Measurements from ENCODE around the gene NME4. TPM values are rescaled to one million over a fixed set of nuclear protein-coding genes. Genes with fewer than 3 reads are reported as not detected.

NME4 gene
- total RNA-seq, 2 experiments from 2014 or later: 5.2 to 6.8 TPM

- no peak overlapping the region for H3K27ac Mint-ChIP-seq
These were observed 32.2 kb upstream of the NME4 start for GRCh38 chr16:364595-365491.

DNA sequence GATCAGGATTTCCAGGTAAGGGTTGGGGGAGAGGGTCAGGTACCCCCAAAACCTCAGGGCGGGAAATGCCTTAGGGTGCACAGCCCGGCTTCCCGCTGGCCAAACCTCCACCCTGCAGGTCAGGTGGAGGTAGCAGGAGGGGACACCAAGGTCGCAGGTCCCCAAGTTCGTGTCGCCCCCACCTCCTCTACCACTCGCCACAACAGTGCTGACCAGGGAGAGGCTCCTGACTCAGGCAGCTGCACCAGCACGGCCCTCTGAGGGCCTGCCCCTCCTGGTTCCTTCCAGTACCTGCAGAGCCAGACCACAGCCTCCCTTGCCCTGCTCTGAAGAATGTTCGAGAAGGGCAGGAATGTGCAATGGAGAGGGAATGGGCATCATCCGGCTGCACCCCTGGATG is 30.5 kb upstream of the NME4 start:
- H3K4me1 Mint-ChIP-seq (ENCODE audit: low read depth): peaks cover 24% of the 10 kb centered on the region
- ChIA-PET POLR2A (no interaction called here), CTCF (interaction anchor here (2.1 kb wide), 1 partner anchor 260 kb away, joined by 4 read pairs; no protein-coding TSS in a partner anchor)
- no peak overlapping the region for H3K4me3 Mint-ChIP-seq
- no peaks in the 10 kb centered on the region for H3K27me3 Mint-ChIP-seq (ENCODE audit: low read depth)
- DNase-seq (no peak), ATAC-seq (no peak)
- H3K36me3 Mint-ChIP-seq (ENCODE audit: low read depth): peaks cover 23% of the 10 kb centered on the region
- no peaks in the 10 kb centered on the region for H3K9me3 Mint-ChIP-seq (ENCODE audit: insufficient read depth)
- no peak overlapping the region for H3K27ac Mint-ChIP-seq

More at GRCh38 chr16:364595-365491, 32.2 kb upstream of the NME4 start:
- Mint-ChIP-seq H3K27me3 (ENCODE audit: low read depth) (no peaks in the 10 kb centered on the region), H3K9me3 (ENCODE audit: insufficient read depth) (no peaks in the 10 kb centered on the region), H3K4me3 (no peak overlapping the region), H3K36me3 (ENCODE audit: low read depth) (peaks cover 19% of the 10 kb centered on the region), H3K4me1 (ENCODE audit: low read depth) (peaks cover 15% of the 10 kb centered on the region)
- DNase-seq (no peak), ATAC-seq (no peak)
- CTCF ChIA-PET: interaction anchor here (0.8 to 2.1 kb wide), 2 partner anchors 247 to 258 kb away, joined by 3 to 4 read pairs; no protein-coding TSS in a partner anchor
- POLR2A ChIA-PET: no interaction called here

DNA sequence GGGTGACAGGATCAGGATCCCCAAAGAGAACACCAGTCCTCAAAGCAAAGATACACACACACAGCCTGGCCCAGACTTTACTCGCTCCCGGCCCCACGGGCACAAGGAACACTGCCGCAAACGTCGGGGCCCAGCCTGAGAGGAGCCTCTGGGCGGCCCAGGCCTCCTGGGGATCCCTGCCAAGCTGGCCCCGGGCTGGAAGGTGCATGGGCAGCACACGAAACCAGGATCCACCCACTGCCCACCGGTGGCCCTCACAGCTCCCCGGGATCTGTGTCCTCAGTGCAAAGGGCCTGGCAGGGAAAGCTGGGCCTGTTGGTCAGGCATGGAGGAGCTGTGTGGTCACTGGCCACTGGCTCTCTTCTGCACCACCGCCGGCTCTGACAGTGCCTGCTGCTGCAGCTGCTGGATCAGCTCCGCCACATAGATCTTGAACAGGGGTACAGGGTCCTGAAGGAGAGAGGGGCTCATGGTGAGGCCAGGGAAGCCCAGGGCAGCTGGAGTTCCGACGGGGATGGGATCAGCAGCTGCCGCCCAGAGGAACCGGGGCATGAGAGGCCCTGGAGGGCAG is 29.6 kb upstream of the NME4 start:
- Mint-ChIP-seq H3K27ac (no peak overlapping the region), H3K36me3 (ENCODE audit: low read depth) (peaks cover 26% of the 10 kb centered on the region), H3K9me3 (ENCODE audit: insufficient read depth) (no peaks in the 10 kb centered on the region), H3K4me1 (ENCODE audit: low read depth) (peaks cover 24% of the 10 kb centered on the region), H3K27me3 (ENCODE audit: low read depth) (no peaks in the 10 kb centered on the region), H3K4me3 (no peak overlapping the region)
- CTCF ChIA-PET: no interaction called here
- ATAC-seq (no peak), DNase-seq (no peak)
- POLR2A ChIA-PET: no interaction called here

- DNase-seq: no peak
- Mint-ChIP-seq H3K27me3 (ENCODE audit: low read depth) (no peaks in the 10 kb centered on the region), H3K36me3 (ENCODE audit: low read depth) (peaks cover 28% of the 10 kb centered on the region), H3K4me1 (ENCODE audit: low read depth) (peaks cover 23% of the 10 kb centered on the region), H3K9me3 (ENCODE audit: insufficient read depth) (no peaks in the 10 kb centered on the region), H3K27ac (peak overlapping the region; percentile 30), H3K4me3 (peak overlapping the region; percentile 69)
- POLR2A ChIA-PET: no interaction called here
- no peak for ATAC-seq
- CTCF ChIA-PET: interaction anchor here (1.0 kb wide), 1 partner anchor 18 kb away, joined by 3 read pairs; no protein-coding TSS in a partner anchor
These were observed 28.4 kb upstream of the NME4 start for GRCh38 chr16:368388-369158.

- peaks cover 28% of the 10 kb centered on the region for H3K36me3 Mint-ChIP-seq (ENCODE audit: low read depth)
- H3K4me1 Mint-ChIP-seq (ENCODE audit: low read depth): peaks cover 23% of the 10 kb centered on the region
- POLR2A ChIA-PET: no interaction called here
- no peaks in the 10 kb centered on the region for H3K27me3 Mint-ChIP-seq (ENCODE audit: low read depth)
- no peak for ATAC-seq
- CTCF ChIA-PET: interaction anchor here (1.0 kb wide), 1 partner anchor 19 kb away, joined by 3 read pairs; no protein-coding TSS in a partner anchor
- peak overlapping the region; percentile 69 for H3K4me3 Mint-ChIP-seq
- DNase-seq: no peak
- H3K9me3 Mint-ChIP-seq (ENCODE audit: insufficient read depth): no peaks in the 10 kb centered on the region
- peak overlapping the region; percentile 78 for H3K27ac Mint-ChIP-seq
These were observed 27.6 kb upstream of the NME4 start for GRCh38 chr16:369275-369865.

DNA sequence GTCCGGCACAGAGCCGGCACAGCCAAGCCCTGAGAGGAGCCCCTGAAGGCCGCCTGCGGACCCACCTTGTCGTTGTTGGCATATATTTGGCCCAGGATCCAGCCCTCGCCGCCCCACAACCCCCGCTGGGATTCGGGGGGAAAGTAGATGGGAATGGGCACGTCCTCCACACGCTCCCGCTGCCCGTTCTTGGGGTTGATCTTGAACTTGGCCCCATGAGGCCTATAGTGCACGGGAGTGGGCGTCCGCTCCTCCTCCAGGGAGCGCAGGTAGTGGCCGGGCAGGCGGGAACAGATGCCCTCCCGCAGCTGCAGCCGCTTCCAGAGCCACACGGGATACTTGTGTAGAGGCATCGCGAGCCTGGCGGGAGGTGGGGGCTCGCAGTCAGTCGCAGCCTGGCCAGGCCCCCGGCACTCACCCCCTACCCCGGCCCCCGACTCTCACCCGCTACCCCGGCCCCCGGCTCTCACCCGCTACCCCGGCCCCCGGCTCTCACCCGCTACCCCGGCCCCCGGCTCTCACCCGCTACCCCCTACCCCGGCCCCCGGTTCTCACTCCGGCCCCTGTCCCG is 27.0 kb upstream of the NME4 start:
- H3K9me3 Mint-ChIP-seq (ENCODE audit: insufficient read depth): no peaks in the 10 kb centered on the region
- DNase-seq (no peak), ATAC-seq (no peak)
- no peaks in the 10 kb centered on the region for H3K27me3 Mint-ChIP-seq (ENCODE audit: low read depth)
- POLR2A ChIA-PET: interaction anchor here (0.7 to 2.1 kb wide), 4 partner anchors 9 to 141 kb away, joined by 3 to 18 read pairs (median 3); partner anchors contain the start of gene LUC7L
- H3K36me3 Mint-ChIP-seq (ENCODE audit: low read depth): peaks cover 28% of the 10 kb centered on the region
- peak overlapping the region; percentile 78 for H3K27ac Mint-ChIP-seq
- CTCF ChIA-PET: interaction anchor here (0.7 to 2.7 kb wide), 7 partner anchors 8 to 359 kb away, joined by 3 to 18 read pairs (median 4); partner anchors contain the start of gene DECR2
- H3K4me3 Mint-ChIP-seq: peak overlapping the region; percentile 69
- peaks cover 23% of the 10 kb centered on the region for H3K4me1 Mint-ChIP-seq (ENCODE audit: low read depth)

- H3K36me3 Mint-ChIP-seq (ENCODE audit: low read depth): peaks cover 28% of the 10 kb centered on the region
- H3K4me1 Mint-ChIP-seq (ENCODE audit: low read depth): peaks cover 23% of the 10 kb centered on the region
- ATAC-seq (peak; percentile 99), DNase-seq (peak; percentile 96)
- H3K27ac Mint-ChIP-seq: peak within 1 kb of the TSS; percentile 98
- H3K4me3 Mint-ChIP-seq: peak within 1 kb of the TSS; percentile 88
- H3K9me3 Mint-ChIP-seq (ENCODE audit: insufficient read depth): no peaks in the 10 kb centered on the region
- CTCF ChIA-PET: interaction anchor here (0.7 to 2.7 kb wide), 7 partner anchors 8 to 359 kb away, joined by 3 to 18 read pairs (median 4); partner anchors contain the start of gene DECR2
- no peaks in the 10 kb centered on the region for H3K27me3 Mint-ChIP-seq (ENCODE audit: low read depth)
- POLR2A ChIA-PET: interaction anchor here (0.7 to 2.1 kb wide), 5 partner anchors 9 to 141 kb away, joined by 3 to 18 read pairs (median 3); partner anchors contain the start of gene LUC7L
These were observed 26.6 kb upstream of the NME4 start, which contains the start of gene MRPL28 for GRCh38 chr16:370443-370842. MRPL28 (minus strand) TSS chr16:370538; CDS start chr16:370218, 320 bp downstream.

- H3K4me1 Mint-ChIP-seq (ENCODE audit: low read depth): peaks cover 23% of the 10 kb centered on the region
- H3K4me3 Mint-ChIP-seq: peak overlapping the region; percentile 88
These were observed 26.0 kb upstream of the NME4 start for GRCh38 chr16:370979-371514.

DNA sequence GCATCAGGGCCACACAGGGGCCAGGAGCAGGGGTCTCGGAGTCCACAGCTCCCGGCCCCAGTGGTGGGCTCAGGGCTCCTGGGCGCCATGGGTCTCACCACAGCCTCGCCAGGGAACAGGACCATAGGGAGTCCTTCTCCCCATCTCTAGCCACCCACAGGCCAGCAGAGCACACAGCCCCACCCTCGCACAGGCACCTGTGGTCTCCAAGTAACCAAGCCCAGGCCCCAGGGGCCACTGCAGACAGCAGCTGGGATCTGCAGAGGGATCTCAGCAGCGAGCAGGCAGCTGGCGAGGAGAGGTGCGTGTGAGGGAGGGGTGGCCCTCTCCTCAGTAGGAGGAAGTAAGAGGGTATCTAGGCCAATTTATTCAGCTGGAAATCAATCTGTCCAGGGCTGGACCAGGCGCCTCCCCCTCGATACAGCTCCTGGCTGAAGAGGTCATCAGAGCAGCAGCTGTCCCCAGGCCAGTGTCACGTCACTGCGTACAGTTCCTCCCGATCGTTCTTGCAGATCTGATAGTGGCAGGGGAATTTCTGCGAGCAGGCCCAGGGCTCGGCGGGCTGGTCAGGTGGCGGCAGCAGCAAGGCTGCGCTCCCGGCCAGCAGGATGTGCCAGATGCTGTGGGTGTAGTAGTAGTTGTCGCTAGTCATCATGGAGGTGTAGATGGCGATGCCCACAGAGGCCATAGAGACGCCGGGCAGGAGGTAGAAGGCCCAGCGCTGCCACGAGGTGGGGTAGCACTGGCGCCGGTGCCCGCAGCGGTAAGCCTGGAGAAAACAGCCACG is 25.3 kb upstream of the NME4 start:
- ChIA-PET POLR2A (interaction anchor here (2.1 kb wide), 1 partner anchor 8 kb away, joined by 18 read pairs; no protein-coding TSS in a partner anchor), CTCF (interaction anchor here (1.3 to 2.7 kb wide), 4 partner anchors 9 to 265 kb away, joined by 4 to 18 read pairs (median 5); partner anchors contain the start of gene DECR2)

More at GRCh38 chr16:370979-371514, 26.0 kb upstream of the NME4 start:
- H3K27me3 Mint-ChIP-seq (ENCODE audit: low read depth): no peaks in the 10 kb centered on the region
- H3K9me3 Mint-ChIP-seq (ENCODE audit: insufficient read depth): no peaks in the 10 kb centered on the region
- DNase-seq (peak; percentile 34), ATAC-seq (no peak)
- ChIA-PET CTCF (interaction anchor here (1.0 to 2.7 kb wide), 6 partner anchors 9 to 274 kb away, joined by 3 to 18 read pairs (median 4); partner anchors contain the start of gene DECR2), POLR2A (interaction anchor here (0.6 to 2.1 kb wide), 5 partner anchors 8 to 157 kb away, joined by 3 to 18 read pairs (median 3); partner anchors contain the start of genes CAPN15 and LUC7L)
- H3K36me3 Mint-ChIP-seq (ENCODE audit: low read depth): peaks cover 28% of the 10 kb centered on the region
- peak overlapping the region; percentile 98 for H3K27ac Mint-ChIP-seq

More for the DNA sequence above, 25.3 kb upstream of the NME4 start:
- Mint-ChIP-seq H3K36me3 (ENCODE audit: low read depth) (peaks cover 27% of the 10 kb centered on the region), H3K4me3 (no peak overlapping the region), H3K4me1 (ENCODE audit: low read depth) (peaks cover 23% of the 10 kb centered on the region), H3K27ac (peak overlapping the region; percentile 77), H3K9me3 (ENCODE audit: insufficient read depth) (no peaks in the 10 kb centered on the region), H3K27me3 (ENCODE audit: low read depth) (no peaks in the 10 kb centered on the region)
- no peak for ATAC-seq
- DNase-seq: no peak
